ENCODE measurements around the gene SYT7.

SYT7 gene

DNA sequence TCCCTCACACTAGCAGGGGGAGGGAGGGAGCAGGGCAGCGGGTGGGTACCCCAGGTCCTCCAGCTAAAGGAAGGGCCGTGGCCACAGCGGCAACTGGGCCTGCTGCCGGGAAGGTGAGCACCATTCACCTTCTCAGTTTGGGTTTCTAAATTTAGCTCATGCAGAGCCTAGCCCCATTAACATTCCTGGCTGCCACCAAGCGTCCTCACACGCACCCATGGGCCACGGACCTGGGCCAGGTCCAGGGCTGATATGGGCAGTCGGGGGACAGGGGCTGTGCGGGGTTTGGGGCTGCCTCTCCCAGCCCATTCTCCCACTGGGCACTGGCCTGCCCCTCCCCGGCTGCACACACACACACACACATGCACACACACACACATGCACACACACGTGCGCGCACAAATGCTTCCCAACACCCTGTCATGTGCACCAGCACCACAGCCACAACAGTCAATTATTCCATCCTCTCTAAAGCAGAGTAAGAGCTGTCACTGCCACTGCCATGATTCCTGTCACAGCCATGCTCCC, 28.7 kb downstream of the SYT7 start:
- DNase-seq, result no peak

DNA sequence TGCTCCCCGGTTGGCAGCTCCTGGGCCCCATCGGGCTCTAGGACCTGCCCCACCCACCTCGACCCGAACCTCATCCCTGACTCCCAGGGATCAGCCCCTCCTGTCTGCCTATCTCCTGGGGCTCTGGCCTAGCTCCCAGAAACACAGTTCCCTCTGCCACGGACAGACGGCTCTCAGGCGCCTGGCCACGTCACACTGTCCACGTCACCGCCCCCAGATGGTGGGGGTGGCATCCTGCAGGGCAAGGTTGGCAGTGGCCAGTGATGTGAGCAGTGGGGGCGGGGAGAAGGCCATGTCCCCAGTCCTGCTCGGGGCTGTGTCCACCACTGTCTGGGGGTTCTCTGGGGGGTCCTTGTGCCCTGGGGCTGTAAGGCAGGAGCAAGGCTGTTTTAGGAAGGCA, 29.2 kb downstream of the SYT7 start:
- DNase-seq, result no peak

DNA sequence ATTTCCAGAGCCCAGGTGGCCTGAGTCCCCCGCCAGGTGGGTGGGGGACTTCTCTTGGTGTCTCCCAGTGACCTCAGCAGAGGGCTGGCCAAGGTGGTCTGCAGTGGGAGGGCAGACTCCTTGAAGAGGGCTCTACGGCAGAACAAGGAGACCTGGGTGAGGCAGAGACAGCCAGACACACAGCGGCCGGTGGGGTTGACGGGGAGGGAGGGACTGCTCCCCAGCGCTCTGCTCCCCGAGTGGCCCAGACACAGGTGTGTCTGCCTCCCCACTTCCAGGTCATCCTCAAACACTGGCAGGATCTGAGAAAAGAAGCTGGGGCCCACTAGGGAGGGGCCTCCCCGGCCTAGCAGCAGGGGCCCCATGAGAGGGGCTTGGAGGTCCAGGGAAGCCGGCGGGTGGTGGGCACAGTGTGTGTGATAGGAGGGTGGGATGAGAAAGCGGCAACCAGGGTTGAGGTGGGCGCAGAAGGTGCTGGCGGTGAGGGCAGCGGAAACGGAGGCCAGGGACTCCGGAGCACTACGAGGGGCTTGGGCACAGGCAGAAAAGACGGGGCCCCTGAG, 30.1 kb downstream of the SYT7 start:
- DNase-seq, result no peak

DNA sequence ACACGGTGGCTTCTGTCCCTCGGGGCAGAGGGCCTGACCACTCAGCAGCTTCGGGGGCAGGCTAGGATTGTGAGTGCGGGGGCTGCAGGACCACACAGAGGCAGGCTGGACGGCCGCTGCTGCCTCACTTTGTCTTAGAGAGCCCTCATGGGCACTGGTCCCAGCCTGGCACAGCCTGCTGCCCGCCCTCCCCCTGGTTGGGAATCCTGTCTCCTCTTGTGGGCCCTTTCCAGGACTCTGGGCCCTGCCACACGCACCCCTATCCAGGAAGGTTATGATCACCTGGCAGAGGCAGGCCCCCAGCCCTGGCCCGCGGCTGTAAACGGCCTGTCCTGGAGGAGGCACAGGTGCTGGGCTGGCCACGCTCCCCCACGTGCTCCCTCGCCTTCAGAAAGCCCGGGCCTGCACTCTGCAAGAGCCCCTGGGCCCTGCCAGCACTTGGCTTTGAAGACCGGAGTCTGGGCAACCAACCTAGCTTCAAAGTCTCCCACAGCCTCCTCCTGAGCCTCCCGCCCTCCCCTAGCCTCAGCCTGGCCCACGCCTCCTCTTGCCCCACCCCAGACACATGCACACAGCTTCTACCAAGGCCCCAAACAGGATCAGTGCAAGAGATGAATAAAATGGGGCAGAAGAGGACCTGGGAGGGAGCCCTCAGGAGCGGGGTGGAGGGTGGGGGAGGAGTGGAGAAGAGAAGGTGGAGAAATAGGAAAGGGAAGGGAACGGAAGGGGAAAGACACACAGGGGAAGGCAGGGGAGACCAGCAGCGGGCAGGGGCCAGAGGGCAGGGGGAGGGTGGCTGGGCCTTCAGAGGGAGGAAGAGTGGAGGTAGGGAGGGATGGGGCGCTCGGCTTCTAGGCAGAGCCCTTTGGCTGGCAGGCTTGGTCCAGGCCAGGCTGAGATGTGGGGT, 31.0 kb downstream of the SYT7 start:
- no peak for DNase-seq

DNA sequence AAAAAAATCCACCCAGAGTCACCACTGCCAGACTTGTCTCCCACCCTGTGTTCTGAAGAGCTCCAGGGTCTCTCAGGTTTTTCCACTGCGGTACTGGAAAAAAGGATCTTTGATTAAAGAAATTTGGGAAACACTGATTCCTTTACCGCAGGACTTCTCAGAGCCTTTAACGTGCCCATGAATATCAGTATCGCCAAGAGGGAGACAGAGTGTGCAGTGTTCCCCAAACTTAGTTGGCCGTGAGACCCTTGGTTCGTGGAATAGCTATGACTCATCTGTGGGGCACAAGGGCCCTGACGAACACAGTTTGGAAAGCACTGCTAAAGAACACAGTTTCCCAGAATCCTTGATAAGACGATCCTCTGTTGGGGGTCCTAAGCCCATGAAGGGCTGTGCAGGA, 31.7 kb downstream of the SYT7 start:
- no peak for DNase-seq

DNA sequence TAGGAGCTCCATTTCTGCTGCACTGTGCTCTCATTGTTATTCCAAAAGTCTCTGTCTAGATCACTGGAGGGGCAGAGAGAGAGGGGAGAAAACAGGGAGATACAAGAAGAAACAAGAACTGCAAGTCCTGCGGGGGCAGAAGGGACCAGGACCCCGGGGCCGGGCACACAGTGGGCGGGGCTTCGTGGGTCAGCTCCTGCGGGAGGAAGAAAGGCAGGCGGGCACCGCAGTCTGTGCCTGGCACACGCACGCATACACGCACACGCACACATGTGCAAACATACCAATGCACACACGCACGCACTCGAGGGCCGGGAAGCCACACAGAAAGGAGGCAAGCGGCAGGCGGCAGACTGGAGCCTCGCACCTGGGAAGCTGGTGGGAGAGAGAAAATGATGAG, 33.6 kb downstream of the SYT7 start:
- no peak for DNase-seq

GRCh38 chr11:61546663-61547062, 34.2 kb downstream of the SYT7 start:
- no peak for DNase-seq

DNA sequence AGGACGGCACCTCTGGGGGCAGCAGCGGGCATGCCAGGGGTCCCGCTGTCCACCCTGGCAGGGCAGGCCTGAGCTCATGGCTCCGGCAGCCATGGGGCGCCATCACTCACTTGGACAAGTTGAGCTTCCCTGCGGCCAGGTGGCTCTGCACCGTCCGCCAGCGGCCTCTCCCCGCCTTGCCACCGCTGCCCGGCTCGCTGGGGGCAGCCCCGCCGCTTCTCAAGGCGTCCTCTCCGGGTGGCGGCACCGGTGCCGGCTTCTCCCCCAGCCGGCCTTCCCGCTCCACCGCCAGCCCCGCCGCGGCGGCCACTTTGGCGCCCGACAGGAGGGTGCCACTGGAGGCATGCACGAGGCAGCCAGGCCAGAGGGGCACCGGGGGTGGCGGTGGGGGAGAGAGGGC, 35.0 kb downstream of the SYT7 start:
- DNase-seq, result no peak

DNA sequence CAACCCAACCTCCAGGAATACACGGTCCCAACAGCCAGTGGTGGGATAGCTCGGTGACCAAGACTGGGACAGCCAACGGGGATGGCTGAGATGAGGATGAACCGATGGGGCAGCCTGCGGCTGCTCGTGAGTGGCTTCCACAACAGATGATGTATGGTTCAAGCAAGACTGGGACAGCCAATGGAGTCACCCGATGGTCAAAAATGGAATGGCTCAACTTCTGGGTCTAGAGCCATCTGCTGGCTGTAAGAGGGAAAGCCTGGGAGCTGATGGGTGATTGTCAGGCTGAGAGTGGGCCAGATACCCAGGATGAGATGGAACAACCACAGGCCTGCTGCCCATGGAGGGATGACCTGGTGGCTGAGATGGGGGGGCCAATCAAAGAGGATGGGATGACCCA, 35.5 kb downstream of the SYT7 start:
- no peak for DNase-seq

- DNase-seq, result no peak
Measured at GRCh38 chr11:61544466-61544865, 36.4 kb downstream of the SYT7 start.

GRCh38 chr11:61543606-61544306, 37.1 kb downstream of the SYT7 start:
- DNase-seq, result no peak

DNA sequence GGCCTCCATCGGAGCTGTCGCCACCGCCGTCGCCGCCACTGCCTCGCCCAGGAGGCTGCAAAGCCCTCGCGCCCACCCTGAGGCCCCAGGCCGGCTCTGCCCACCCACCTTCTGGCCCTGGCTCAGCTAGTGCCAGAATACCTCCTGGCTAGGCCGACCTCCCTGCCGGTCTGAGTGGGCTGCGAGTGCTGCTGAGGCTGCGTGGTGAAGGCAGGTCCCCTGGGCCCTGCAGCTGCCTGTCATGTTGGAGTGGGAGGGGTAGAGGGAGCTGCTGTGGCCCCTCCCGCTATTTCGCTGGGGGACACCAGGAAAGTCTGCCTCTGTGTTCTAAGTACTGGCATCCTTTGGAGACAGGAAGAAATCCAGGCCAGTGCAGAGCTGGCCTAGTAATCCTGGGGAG, 38.2 kb downstream of the SYT7 start:
- no peak for DNase-seq

DNA sequence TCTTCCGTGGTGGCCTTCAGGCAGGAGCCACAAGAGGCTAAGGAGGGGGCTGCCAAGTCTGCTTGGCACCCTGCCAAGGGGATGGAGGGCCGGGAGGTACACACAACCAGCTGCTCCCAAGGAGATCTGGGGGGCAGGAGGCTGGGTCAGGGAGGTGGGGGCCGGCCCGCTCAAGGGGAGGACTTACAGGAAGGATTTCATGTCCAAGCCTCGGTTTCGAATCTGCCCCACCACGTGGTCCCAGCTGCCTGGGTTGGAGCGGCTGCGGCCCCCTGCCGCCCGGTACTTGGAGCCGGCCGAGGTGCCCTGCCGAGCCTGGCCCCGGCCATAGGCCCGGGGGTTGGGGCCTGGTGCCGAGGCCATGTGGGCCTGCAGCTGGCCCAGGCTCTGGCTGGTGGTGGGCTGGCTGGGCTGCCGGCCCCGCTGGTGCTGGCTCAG, 38.8 kb downstream of the SYT7 start:
- no peak for DNase-seq

GRCh38 chr11:61541598-61541997, 39.3 kb downstream of the SYT7 start:
- DNase-seq, result no peak

GRCh38 chr11:61540528-61540927, 40.3 kb downstream of the SYT7 start:
- DNase-seq, result no peak

DNA sequence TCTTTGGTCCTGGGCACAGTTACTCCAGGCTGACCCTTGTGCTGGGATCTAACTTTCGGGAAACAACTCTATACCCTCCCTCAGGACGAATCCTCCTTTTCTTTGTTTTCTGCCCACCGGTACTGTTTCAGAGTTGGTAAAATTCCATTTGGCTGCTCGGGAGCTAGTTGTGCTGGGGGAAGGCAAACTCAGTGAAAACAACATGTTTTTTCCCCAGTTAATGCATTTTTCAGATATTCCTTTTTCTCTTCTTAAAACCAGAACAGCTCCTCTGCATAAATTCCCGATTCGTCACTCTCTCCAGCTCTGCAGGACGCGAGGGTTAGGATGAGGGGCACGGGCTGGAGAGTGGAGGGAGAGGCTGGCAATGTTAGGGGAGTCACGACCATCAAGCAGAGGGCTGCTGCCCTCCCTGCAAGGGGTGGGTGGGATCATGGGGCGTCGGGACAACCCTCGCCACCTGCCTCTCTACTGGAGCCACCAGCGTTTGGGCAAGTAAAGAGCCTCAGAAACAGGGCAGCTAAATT, 41.0 kb downstream of the SYT7 start:
- DNase-seq, result no peak

GRCh38 chr11:61539006-61539405, 41.9 kb downstream of the SYT7 start:
- DNase-seq, result no peak

DNA sequence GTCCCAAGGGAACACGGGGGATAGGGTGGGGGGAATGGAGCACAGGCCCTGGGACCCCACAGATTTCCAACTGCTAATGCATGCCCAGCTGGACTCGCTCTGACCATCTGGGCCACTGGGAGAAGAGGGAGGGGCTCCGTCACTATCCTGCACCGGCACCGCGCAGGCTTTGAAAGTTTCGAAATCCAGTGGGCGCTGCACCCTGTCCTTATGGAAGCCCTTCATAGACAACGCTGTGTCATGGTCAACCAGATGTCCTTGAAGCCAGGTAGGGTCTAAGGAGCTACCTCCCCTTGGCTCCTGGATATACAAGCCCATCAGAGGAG, 42.3 kb downstream of the SYT7 start:
- DNase-seq, result no peak

DNA sequence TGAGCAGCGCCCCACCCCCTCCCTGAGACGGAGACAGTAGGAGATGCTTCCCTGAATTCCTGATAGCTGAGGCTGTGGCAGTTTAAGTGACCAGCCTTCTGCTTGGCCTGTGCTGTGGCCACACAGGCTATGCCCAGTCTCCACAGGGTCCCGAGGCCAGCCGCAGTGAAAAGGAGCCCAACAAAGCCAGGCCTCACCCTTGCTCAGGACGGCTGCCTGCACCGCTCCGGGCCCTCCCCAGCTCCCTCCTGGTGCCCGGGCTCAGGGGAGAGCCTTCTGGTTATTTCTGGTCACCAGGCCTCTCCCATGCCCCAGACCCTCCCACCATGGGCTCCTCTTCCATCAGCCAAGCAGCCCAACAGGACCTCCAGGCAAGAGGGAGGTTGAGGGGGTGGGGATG, 43.5 kb downstream of the SYT7 start:
- DNase-seq, result no peak

- no peak for DNase-seq
Measured at GRCh38 chr11:61536676-61537270, 44.1 kb downstream of the SYT7 start.

- no peak for DNase-seq
Measured at GRCh38 chr11:61535998-61536675, 44.7 kb downstream of the SYT7 start.

Measured in activated CD4-positive, alpha-beta T cell treated with anti-CD3 and anti-CD28 coated beads, Interleukin-2, amount 50 U/mL, for 1 hour (primary cell).